HL-60 (cell line): ENCODE data around the gene NATD1.

Experiments used
- DNase-seq, 2 experiments: peaks; one replicate each; pipeline ENCODE4 v3.0.0-alpha.2; 2010 to 2020; ENCODE audit warnings: low read depth in 1 of 2, low spot score in 1 of 2
- H3K27ac ChIP-seq: fragments of 250-450 bp; sonication (Bioruptor Pico); replicated peaks from 2 replicates; pipeline ENCODE4 v1.5.1; 2020; ENCODE audit warnings: mild to moderate bottlenecking, moderate library complexity
- H3K27me3 ChIP-seq: fragments of 250-450 bp; sonication (Bioruptor Pico); 2 replicates; pipeline ENCODE4 v1.5.1; 2021; ENCODE audit warnings: mild to moderate bottlenecking, moderate library complexity; ENCODE audit not compliant: insufficient read depth, poor library complexity, severe bottlenecking
- H3K4me3 ChIP-seq: replicated peaks from 2 replicates; pipeline ENCODE4 v1.5.1; 2011; ENCODE audit warnings: mild to moderate bottlenecking, control low read depth, low read length; ENCODE audit not compliant: insufficient read depth
- GABPA ChIP-seq: IDR thresholded peaks from 2 replicates; pipeline ENCODE4 v1.6.1; 2012; ENCODE audit warnings: low read depth
- POLR2AphosphoS5 ChIP-seq: IDR thresholded peaks from 2 replicates; pipeline ENCODE4 v1.6.1; 2012; ENCODE audit warnings: low read depth
- SPI1 ChIP-seq: IDR thresholded peaks from 2 replicates; pipeline ENCODE4 v1.6.1; 2012; ENCODE audit warnings: low read depth, mild to moderate bottlenecking, borderline replicate concordance
- TF ChIP-seq, protein P1 (sequence below): IDR thresholded peaks from one replicate; pipeline ENCODE4 v1.5.1; 2011; ENCODE audit warnings: low read length, control low read depth, inconsistent platforms; ENCODE audit not compliant: insufficient read depth
- TF ChIP-seq, protein P2 (sequence below): IDR thresholded peaks from 2 replicates; pipeline ENCODE4 v1.6.1; 2012; ENCODE audit warnings: low read depth; ENCODE audit not compliant: insufficient replicate concordance

Gene NATD1

DNA sequence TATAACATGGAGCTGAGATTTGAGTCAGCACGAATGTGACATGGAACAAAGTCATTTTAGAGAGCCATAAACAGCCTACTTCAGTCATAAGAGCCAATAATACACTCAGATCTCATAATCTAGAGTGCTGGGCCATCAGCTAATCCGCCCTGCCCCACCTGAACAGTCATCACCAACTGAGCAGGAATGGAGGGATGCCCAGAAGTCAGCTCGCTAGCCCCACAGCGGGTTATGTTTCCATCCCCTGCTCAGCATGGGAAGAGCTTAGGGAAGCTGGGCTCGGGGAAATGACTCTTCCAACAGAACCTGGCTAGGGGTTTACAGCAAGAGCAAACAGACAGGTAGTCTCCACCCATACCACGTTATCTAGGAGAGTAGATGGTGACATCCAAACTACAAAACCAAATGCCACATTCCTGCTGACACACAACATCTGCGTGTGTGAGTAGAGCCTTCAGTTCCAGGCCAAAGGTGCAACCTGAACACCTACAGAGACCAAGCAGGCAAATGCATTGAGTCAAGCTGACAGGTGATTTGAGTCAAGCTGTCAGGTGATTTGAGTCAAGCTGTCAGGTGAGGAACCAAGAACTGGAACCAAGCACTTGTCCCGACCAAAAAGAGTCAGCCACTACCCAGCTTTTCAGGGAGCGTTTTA lies 41.3 kb downstream of the NATD1 start:
- Histone ChIP-seq H3K27ac (peak overlapping the region; percentile 99; the same call in 1 of the 2 replicates), H3K4me3 (peak overlapping the region; percentile 87), H3K27me3 (no peaks in the 10 kb centered on the region)
- TF ChIP-seq, protein P1, sequence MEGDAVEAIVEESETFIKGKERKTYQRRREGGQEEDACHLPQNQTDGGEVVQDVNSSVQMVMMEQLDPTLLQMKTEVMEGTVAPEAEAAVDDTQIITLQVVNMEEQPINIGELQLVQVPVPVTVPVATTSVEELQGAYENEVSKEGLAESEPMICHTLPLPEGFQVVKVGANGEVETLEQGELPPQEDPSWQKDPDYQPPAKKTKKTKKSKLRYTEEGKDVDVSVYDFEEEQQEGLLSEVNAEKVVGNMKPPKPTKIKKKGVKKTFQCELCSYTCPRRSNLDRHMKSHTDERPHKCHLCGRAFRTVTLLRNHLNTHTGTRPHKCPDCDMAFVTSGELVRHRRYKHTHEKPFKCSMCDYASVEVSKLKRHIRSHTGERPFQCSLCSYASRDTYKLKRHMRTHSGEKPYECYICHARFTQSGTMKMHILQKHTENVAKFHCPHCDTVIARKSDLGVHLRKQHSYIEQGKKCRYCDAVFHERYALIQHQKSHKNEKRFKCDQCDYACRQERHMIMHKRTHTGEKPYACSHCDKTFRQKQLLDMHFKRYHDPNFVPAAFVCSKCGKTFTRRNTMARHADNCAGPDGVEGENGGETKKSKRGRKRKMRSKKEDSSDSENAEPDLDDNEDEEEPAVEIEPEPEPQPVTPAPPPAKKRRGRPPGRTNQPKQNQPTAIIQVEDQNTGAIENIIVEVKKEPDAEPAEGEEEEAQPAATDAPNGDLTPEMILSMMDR = no peak
- TF ChIP-seq POLR2AphosphoS5 = peak; percentile 28; the same call in 1 of the 2 replicates
- no peak for DNase-seq

DNA sequence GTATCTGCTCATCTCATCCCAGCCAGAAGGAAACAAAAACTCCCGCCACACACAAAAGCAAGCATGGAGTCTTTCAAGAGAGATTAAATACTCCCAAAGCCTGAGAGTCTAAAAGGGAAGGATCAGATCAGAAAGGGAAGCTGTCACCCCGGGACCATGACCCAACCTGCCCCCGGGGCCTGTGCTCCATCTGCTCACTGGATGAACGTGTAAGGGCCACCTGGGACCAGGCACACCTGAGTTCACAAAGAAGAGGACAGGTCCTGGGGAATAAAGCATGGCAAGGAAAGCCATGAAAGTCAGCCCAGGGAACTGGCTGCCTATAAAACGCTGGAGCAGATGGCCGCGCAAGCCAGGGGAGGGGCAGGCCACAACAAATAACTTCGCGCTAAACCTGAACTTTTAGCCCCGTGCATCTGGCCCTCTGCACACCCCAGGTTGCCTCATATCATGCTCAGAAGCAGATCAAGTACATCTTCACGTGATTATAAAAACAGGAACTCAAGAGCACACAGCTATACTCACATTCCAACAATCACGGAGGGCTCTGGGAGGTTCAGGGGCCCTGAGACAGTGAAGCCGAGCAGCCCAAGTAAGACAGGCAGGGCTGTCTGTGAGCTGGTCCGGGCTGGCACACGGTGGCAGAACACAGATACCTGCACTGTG lies 42.7 kb downstream of the NATD1 start:
- DNase-seq = peak in 1 of 2 experiments; percentile 89
- TF ChIP-seq, protein P1 = no peak
- TF ChIP-seq, protein P2, sequence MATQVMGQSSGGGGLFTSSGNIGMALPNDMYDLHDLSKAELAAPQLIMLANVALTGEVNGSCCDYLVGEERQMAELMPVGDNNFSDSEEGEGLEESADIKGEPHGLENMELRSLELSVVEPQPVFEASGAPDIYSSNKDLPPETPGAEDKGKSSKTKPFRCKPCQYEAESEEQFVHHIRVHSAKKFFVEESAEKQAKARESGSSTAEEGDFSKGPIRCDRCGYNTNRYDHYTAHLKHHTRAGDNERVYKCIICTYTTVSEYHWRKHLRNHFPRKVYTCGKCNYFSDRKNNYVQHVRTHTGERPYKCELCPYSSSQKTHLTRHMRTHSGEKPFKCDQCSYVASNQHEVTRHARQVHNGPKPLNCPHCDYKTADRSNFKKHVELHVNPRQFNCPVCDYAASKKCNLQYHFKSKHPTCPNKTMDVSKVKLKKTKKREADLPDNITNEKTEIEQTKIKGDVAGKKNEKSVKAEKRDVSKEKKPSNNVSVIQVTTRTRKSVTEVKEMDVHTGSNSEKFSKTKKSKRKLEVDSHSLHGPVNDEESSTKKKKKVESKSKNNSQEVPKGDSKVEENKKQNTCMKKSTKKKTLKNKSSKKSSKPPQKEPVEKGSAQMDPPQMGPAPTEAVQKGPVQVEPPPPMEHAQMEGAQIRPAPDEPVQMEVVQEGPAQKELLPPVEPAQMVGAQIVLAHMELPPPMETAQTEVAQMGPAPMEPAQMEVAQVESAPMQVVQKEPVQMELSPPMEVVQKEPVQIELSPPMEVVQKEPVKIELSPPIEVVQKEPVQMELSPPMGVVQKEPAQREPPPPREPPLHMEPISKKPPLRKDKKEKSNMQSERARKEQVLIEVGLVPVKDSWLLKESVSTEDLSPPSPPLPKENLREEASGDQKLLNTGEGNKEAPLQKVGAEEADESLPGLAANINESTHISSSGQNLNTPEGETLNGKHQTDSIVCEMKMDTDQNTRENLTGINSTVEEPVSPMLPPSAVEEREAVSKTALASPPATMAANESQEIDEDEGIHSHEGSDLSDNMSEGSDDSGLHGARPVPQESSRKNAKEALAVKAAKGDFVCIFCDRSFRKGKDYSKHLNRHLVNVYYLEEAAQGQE = no peak
- TF ChIP-seq SPI1 (peak; percentile 97), POLR2AphosphoS5 (peak; percentile 63), GABPA (no peak)
- peak overlapping the region; percentile 2; the same call in 1 of the 2 replicates for H3K4me3 ChIP-seq
- peak overlapping the region; percentile 49 for H3K27ac ChIP-seq
- no peaks in the 10 kb centered on the region for H3K27me3 ChIP-seq

DNA sequence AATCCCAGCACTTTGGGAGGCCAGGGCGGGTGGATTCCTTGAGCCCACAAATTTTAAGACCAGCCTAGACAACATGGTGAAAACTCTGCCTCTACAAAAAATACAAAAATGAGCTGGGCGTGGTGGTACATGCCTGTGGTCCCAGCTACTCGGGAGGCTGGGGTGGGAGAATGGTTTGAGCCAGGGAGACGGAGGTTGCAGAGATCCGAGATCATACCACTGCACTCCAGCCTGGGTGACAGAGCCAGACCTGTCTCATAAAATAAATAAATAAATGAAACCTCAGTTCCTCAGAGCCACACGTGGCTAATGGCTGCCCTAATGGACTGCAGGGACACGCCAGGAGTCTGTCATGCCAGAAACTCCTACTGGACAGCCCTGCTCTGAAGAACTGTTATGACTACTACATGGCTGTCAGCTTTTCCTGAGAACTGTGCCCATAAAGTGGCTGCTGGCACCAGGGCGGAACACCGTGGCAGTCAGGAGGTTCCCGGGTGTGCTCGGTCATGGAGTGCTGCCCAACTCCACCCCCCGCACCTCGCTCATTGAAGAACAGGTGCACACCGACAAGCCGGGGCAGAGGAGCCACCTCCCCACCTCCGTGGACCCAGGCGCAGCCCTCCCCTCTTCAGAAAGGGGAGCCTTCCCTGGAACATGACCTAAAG lies 43.6 kb downstream of the NATD1 start:
- no peak for DNase-seq
- no peaks in the 10 kb centered on the region for H3K27me3 ChIP-seq
- H3K27ac ChIP-seq = peak overlapping the region; percentile 49; the same call in 1 of the 2 replicates
- TF ChIP-seq, protein P1 = no peak
- no peak for TF ChIP-seq GABPA
- TF ChIP-seq, protein P2 = no peak
- TF ChIP-seq SPI1 = no peak
- no peak for TF ChIP-seq POLR2AphosphoS5
- no peak overlapping the region for H3K4me3 ChIP-seq
